ENCODE results near the gene PGA5. TPM values are rescaled to one million over a fixed set of nuclear protein-coding genes. Genes with fewer than 3 reads are reported as not detected.
"Not testable (repeated sequence)": the region's sequence is repeated elsewhere in the genome, so short reads cannot be mapped to it uniquely, and the experiment has no call there.

PGA5 gene
- total RNA-seq, 2 donors from 2014 or later = not detected

- H3K27me3 Mint-ChIP-seq (ENCODE audit: low read depth) = not testable (repeated sequence)
These were observed 30.3 kb upstream of the PGA5 start for GRCh38 chr11:61210629-61211028.

GRCh38 chr11:61211327-61211952 is 29.5 kb upstream of the PGA5 start:
- H3K4me1 Mint-ChIP-seq (ENCODE audit: low read depth); ATAC-seq (replicated peaks in 1 of 2); H3K9me3 Mint-ChIP-seq; H3K36me3 Mint-ChIP-seq (ENCODE audit: insufficient read depth in 2 of 2); H3K27me3 Mint-ChIP-seq (ENCODE audit: low read depth); DNase-seq; H3K27ac Mint-ChIP-seq; H3K4me3 Mint-ChIP-seq: not testable (repeated sequence)

More at GRCh38 chr11:61210629-61211028, 30.3 kb upstream of the PGA5 start:
- H3K4me3 Mint-ChIP-seq; H3K9me3 Mint-ChIP-seq; H3K4me1 Mint-ChIP-seq (ENCODE audit: low read depth); H3K36me3 Mint-ChIP-seq (ENCODE audit: insufficient read depth in 2 of 2); ATAC-seq (replicated peaks in 1 of 2); DNase-seq; H3K27ac Mint-ChIP-seq: not testable (repeated sequence)

- ATAC-seq (replicated peaks in 1 of 2); H3K27ac Mint-ChIP-seq; DNase-seq; H3K9me3 Mint-ChIP-seq; H3K36me3 Mint-ChIP-seq (ENCODE audit: insufficient read depth in 2 of 2); H3K4me3 Mint-ChIP-seq; H3K4me1 Mint-ChIP-seq (ENCODE audit: low read depth); H3K27me3 Mint-ChIP-seq (ENCODE audit: low read depth): not testable (repeated sequence)
These were observed 28.8 kb upstream of the PGA5 start for GRCh38 chr11:61212202-61212601.

GRCh38 chr11:61213711-61214324 is 27.2 kb upstream of the PGA5 start:
- H3K36me3 Mint-ChIP-seq (ENCODE audit: insufficient read depth in 2 of 2); H3K27me3 Mint-ChIP-seq (ENCODE audit: low read depth); H3K9me3 Mint-ChIP-seq; H3K4me3 Mint-ChIP-seq; H3K27ac Mint-ChIP-seq; DNase-seq; ATAC-seq (replicated peaks in 1 of 2); H3K4me1 Mint-ChIP-seq (ENCODE audit: low read depth): not testable (repeated sequence)

- H3K9me3 Mint-ChIP-seq = not testable (repeated sequence)
These were observed 22.7 kb upstream of the PGA5 start for GRCh38 chr11:61218306-61218705.

GRCh38 chr11:61219016-61219415 is 22.0 kb upstream of the PGA5 start:
- not testable (repeated sequence) for DNase-seq; H3K27ac Mint-ChIP-seq; H3K4me3 Mint-ChIP-seq; H3K9me3 Mint-ChIP-seq; ATAC-seq (replicated peaks in 1 of 2); H3K4me1 Mint-ChIP-seq (ENCODE audit: low read depth); H3K36me3 Mint-ChIP-seq (ENCODE audit: insufficient read depth in 2 of 2); H3K27me3 Mint-ChIP-seq (ENCODE audit: low read depth)

More at GRCh38 chr11:61218306-61218705, 22.7 kb upstream of the PGA5 start:
- not testable (repeated sequence) for H3K4me3 Mint-ChIP-seq; H3K36me3 Mint-ChIP-seq (ENCODE audit: insufficient read depth in 2 of 2); H3K27ac Mint-ChIP-seq; DNase-seq; H3K27me3 Mint-ChIP-seq (ENCODE audit: low read depth); H3K4me1 Mint-ChIP-seq (ENCODE audit: low read depth)
- ATAC-seq (replicated peaks in 1 of 2) = peak in 1 of 2 donors; percentile 32

GRCh38 chr11:61222047-61222446 is 18.9 kb upstream of the PGA5 start, which contains the start of gene PGA4:
Gene PGA4, plus strand, starts transcription at chr11:61222347. Its CDS starts 54 bp downstream, at chr11:61222401.
- H3K27ac Mint-ChIP-seq; H3K27me3 Mint-ChIP-seq (ENCODE audit: low read depth); H3K4me3 Mint-ChIP-seq; ATAC-seq (replicated peaks in 1 of 2); H3K9me3 Mint-ChIP-seq; DNase-seq; H3K36me3 Mint-ChIP-seq (ENCODE audit: insufficient read depth in 2 of 2); H3K4me1 Mint-ChIP-seq (ENCODE audit: low read depth): not testable (repeated sequence)

GRCh38 chr11:61222692-61223091 is 18.3 kb upstream of the PGA5 start:
- H3K27ac Mint-ChIP-seq; H3K36me3 Mint-ChIP-seq (ENCODE audit: insufficient read depth in 2 of 2); ATAC-seq (replicated peaks in 1 of 2); H3K27me3 Mint-ChIP-seq (ENCODE audit: low read depth); H3K4me1 Mint-ChIP-seq (ENCODE audit: low read depth); H3K4me3 Mint-ChIP-seq; DNase-seq; H3K9me3 Mint-ChIP-seq: not testable (repeated sequence)

GRCh38 chr11:61226457-61227137 is 14.4 kb upstream of the PGA5 start:
- not testable (repeated sequence) for H3K9me3 Mint-ChIP-seq, H3K4me3 Mint-ChIP-seq

GRCh38 chr11:61229458-61229857 is 11.5 kb upstream of the PGA5 start:
- not testable (repeated sequence) for H3K27ac Mint-ChIP-seq

More at GRCh38 chr11:61226457-61227137, 14.4 kb upstream of the PGA5 start:
- H3K36me3 Mint-ChIP-seq (ENCODE audit: insufficient read depth in 2 of 2); ATAC-seq (replicated peaks in 1 of 2); H3K27ac Mint-ChIP-seq; H3K27me3 Mint-ChIP-seq (ENCODE audit: low read depth); DNase-seq; H3K4me1 Mint-ChIP-seq (ENCODE audit: low read depth): not testable (repeated sequence)

GRCh38 chr11:61231033-61231432 is 9.9 kb upstream of the PGA5 start:
- H3K27ac Mint-ChIP-seq; DNase-seq; H3K36me3 Mint-ChIP-seq (ENCODE audit: insufficient read depth in 2 of 2); H3K27me3 Mint-ChIP-seq (ENCODE audit: low read depth); H3K9me3 Mint-ChIP-seq; H3K4me1 Mint-ChIP-seq (ENCODE audit: low read depth); ATAC-seq (replicated peaks in 1 of 2); H3K4me3 Mint-ChIP-seq: not testable (repeated sequence)

More at GRCh38 chr11:61229458-61229857, 11.5 kb upstream of the PGA5 start:
- H3K36me3 Mint-ChIP-seq (ENCODE audit: insufficient read depth in 2 of 2); H3K27me3 Mint-ChIP-seq (ENCODE audit: low read depth); ATAC-seq (replicated peaks in 1 of 2); DNase-seq; H3K4me3 Mint-ChIP-seq; H3K4me1 Mint-ChIP-seq (ENCODE audit: low read depth); H3K9me3 Mint-ChIP-seq: not testable (repeated sequence)

GRCh38 chr11:61231585-61231984 is 9.4 kb upstream of the PGA5 start:
- not testable (repeated sequence) for DNase-seq; H3K4me3 Mint-ChIP-seq; H3K9me3 Mint-ChIP-seq; H3K27me3 Mint-ChIP-seq (ENCODE audit: low read depth); ATAC-seq (replicated peaks in 1 of 2); H3K4me1 Mint-ChIP-seq (ENCODE audit: low read depth); H3K27ac Mint-ChIP-seq; H3K36me3 Mint-ChIP-seq (ENCODE audit: insufficient read depth in 2 of 2)

- not testable (repeated sequence) for H3K4me1 Mint-ChIP-seq (ENCODE audit: low read depth); H3K27ac Mint-ChIP-seq; H3K4me3 Mint-ChIP-seq; H3K27me3 Mint-ChIP-seq (ENCODE audit: low read depth); H3K36me3 Mint-ChIP-seq (ENCODE audit: insufficient read depth in 2 of 2); DNase-seq; H3K9me3 Mint-ChIP-seq; ATAC-seq (replicated peaks in 1 of 2)
These were observed 8.3 kb upstream of the PGA5 start for GRCh38 chr11:61232548-61233145.

Measured in activated T-cell treated with anti-CD3 and anti-CD28 coated beads, Interleukin-2, amount 50 U/mL, for 72 hours (primary cell).